NCI-H82 treated with DMSO at 0.1 percent for 48 hours (cell line): ENCODE measurements around the gene MYO3B.
"Not testable (repeated sequence)": the region's sequence is repeated elsewhere in the genome, so short reads cannot be mapped to it uniquely, and the experiment has no call there.

ENCODE experiments used
- DNase-seq: peaks from one replicate; lab custom pipeline; 2025; ENCODE audit not compliant: unreplicated experiment; lab: John Stamatoyannopoulos, UW

Gene MYO3B

DNA sequence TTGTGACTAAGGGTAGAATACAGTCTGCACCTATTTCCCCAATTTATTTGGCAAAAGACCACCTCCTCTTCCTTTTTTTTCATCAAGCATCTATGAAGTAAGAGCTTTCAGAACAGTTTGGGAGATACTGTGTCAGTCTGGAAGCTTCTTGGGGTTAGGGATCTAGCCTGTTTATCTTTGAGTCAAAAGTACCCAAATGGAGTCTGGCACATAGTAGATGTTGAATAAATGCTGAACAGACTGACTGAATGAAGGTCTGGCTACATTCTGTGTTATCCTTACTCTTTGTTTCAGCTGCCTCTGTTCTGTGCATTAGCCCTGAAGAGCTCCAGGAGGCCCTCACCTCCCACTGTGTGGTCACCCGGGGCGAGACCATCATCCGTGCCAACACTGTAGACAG, 223.2 kb downstream of the MYO3B start:
- DNase-seq: no peak

DNA sequence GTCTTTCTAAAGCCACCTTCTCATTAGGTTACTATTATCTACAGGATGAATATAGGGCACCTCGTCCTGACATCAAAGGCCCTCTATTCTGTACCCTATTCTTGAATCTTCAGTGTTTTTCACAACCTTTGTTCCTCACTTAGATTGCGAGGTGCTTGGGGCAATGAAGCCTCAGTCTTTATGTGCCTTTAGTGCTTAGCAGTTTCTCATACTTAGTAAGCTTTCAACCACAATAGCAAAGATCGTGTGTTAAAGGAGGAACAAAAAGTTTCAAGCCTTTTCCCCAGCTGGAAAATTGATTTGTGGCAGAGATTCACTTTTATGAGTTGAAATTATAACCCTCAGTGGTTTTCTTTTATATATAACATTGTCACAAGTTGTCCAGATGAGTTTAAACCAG, 226.9 kb downstream of the MYO3B start:
- no peak for DNase-seq

DNA sequence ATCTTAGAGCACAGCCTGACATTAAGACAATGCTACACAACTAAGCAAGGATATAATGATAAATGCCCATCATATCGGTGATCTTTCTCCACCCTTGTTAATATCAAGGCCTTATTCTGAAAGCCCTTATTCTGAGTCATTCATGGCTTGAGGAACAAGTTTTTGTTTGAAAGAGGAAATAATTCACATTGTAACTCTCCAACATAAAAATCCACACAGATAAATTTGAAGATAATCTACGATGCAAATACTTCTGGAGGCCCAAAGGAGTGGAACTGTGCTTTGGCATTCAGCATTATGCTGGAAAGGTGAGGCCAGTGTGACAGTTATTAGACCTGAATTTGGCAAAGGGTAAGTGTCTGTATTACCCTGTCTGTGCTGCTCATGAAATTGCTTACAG, 227.4 kb downstream of the MYO3B start:
- DNase-seq: no peak

DNA sequence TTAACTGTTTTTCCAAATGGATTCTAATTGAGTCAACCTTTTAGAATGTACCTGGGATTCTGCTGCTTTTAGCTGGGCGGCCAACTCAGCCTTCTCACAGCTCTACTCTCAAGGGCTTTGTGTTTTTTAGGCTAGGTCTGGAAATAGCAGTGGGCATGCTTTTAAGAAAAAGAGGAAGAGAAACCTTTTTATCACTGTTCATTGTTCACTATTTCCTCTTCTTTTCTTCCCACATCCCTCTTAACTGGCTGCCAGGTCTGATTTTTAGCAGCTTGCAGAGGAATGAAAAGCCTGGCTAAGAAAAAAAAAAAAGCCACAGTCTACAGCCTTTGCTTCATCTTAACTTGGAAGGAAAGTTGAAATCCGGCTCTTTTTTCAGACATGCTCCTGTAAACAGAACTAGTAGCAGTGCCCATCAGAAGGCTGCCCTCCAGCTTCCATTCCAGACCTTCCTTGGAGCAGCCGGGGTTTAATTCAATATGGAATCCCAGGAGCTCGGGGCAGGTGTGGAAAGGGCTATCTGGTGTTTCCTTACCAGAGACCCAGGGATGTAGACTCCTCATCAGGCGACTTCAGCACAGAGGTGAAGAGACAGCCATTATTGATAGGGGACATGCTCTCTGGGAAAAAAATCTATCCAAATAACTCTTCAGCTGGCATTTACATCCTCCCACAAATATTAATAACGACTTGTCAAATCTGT, 230.7 kb downstream of the MYO3B start:
- no peak for DNase-seq

DNA sequence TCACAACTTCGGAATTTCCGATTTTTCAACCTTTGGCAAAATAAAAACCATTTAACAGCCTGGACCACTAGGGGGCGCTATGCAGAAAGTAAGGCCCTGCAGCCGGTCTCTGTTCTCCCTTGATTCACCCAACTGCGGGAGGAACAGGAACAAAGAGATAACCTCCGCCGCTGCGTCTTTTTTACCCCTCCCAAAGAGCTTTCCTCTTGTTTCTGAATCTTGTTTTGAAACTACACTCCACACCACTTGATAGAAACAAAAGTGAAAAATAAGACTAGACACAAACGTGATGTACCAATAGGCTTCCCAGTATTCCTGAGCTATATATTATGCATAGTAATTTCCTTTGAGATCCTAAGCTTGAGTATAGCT, 231.2 kb downstream of the MYO3B start:
- DNase-seq: peak; percentile 53

DNA sequence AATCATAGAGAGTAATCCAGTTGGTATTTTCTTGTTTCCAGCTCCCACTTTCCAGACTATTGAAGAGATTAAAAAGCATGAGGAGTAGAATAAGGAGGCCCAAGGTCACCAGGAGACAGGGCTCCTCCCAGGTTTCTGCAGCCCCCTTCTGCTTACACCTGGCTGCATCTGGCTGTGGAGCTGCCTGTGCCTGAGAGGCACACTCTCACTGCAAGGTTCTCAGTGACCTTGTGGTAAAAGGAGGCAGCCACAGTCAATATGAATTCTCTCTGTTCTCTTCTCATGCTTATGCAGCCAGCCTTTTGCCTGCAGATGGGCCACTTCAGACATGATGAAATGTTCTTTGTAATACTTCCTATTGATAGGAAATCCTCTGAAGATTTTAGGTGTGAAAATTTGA, 233.7 kb downstream of the MYO3B start:
- DNase-seq: no peak

DNA sequence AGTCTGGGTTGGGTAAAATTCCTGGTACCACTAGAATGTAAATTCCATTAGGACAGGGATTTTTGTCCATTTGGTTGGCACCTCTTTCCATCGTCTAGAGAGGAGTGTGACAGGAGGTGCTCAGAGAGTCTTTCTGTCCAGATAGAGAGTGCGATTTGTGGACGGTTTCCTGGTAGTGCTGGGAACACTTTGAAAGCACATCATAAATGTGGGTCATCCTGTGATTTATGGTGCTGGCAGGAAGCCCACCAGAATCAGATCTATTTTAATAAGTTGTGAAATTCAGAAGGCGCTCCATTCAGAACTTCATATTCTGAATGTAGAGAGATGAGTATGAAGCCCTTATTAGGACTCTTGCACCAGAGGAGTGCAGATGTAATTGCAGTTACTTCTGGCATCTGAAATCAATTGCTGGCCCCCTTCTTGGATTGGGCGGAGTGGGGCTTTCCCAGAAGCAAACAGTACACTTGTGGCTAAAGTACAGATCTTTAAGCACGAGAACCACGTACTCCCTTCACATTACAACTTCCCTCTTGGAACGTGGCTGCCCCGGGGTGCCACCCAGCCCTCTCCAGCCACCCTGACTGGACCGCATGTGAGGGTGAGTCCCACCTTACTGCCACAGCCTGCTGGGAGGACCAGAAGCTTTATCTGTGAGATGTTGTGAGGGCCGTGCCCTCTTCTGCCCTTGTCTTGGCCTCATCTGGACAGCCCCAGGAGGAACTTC, 243.2 kb downstream of the MYO3B start:
- no peak for DNase-seq

DNA sequence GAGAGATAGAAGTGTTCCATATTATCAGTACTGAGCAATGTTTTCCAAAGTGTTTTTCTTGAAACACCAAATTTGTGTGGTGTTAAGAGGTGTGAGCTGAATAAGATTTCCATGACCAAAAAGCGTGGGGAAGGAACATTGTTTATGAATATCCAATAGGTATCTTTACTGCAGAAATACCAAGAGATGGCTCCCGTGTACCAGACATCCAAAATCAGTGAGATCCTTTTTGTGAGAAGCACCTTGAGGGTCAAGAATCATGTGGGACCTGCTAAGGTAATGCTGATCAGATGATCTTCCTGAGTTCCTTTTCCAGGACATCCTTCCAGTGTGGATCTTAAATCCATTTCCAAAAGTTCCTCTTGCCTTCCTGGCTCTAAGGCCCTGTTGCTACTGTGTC, 246.0 kb downstream of the MYO3B start:
- no peak for DNase-seq

DNA sequence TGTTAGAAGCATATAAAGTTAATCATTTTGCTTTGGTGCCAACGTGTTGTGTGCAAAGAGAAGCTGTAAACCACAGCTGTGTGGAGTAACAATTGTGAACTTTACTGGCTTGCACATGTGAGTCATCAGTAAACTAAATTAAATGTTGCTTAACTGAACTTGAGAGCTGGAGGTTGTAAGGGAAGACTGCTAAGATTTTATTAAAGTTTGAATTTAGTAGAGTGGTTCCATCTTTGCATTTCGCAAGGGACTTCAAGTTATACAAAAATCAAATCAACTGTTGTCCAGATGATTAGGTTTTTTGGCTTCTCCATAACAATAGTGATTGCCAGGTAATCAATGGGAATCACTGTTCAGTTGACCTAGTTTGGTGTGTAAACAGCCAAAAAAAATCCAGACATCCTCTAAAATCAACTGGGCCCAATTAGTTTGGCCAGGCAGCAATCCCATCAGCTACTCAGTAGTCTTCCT, 247.4 kb downstream of the MYO3B start:
- no peak for DNase-seq

DNA sequence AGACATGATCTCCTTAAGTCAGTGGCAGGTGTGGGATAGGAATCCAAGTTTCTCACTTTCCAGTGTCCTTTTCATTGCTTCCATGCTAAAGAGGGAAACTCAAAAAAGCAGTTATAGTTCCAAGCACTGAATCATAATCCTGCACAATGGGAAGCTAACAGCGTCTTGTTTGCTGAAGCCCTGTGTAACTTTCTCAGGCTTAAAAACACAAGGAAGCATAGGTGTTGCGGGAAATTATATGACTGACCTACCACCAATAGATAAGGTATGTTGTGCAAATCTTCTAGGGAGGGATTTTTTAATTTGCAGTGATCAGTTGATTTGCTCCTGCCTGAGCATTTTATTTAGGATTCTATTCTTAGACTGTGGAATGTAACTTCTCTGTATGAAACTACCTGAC, 250.9 kb downstream of the MYO3B start:
- DNase-seq: no peak

DNA sequence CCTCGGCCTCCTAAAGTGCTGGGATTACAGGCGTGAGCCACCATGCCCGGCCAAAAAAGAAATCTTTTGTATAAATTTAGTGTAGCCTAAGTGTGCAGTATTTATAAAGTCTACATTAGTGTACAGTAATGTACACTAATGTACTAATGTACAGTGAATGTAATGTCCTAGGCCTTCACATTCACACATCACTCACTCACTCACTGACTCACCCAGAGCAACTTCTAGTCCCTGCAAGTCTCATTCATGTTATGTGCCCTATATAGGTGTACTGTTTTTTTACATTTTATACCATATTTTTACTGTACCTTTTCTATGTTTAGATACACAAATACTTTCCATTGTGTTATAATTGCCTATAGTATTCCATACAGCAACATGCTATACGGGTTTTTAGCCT, 254.9 kb downstream of the MYO3B start:
- DNase-seq: no peak

DNA sequence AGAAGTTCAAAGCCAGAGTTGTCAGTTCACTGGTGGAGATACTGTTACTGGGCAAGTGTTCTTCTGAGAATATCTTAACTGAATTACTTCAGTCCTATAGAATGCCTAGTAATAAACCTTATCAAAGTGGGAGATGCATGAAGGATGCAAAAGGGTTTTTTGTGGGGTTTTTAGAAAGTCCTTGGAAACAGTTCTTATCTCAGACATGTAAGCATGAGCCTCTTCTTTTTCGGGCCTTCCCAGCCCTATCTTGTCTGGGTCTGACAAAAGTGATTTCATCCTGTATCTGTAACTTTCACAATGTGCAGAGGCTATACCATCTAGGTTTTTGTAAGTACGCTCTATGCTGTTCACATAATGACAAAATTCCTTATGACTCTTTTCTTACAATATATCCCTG, 255.5 kb downstream of the MYO3B start:
- DNase-seq: no peak

DNA sequence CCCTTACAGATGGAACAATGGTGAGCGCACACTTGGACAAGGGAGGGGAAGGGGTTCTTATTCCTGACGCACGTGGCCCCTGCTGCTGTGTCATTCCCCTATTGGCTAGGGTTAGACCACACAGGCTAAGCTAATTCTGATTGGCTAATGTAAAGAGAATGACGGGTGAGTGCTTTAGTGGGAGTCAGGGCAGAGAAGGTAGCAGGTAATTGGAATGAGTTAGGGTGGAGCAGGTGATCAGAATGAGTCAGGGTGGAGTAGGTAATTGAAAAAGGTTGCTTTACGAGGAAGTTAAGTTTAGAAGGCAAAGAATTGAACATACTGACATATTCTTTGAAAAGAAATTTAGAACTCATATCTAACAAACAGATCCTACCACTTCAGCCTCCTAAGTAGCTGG, 256.4 kb downstream of the MYO3B start:
- DNase-seq: not testable (repeated sequence)

DNA sequence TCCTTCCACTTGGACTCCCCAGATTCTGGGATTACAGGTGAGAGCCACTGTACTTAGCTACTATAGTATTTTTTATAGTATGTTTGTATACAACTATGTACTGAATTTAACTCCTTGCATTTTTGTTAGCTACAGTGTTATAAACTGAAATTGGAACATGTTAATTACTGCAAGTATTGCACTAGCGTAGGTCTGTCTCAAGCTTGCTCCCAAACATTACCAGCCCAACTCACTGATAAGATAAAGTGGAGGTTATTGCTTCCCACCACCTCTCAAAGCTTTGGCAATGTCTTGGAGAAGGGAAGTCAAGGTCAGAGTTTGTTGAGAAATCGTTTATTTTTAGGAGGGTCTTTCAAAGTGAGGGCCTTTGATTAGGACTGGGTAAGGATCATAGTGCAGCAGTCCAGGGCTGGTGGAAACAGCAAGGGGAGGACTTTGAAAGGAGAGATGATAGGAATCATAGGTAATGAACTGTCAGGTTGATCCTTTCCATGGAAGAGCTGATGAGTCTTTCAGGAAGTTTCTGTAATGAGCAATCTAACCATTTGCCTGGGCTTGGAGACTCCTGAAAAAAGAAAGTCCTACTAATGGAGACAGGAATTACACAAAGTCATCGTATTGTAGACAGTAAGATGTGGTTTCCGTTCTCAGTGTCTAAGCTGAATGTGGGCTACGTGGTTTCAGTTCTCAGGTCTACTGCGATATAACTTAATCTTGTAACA, 257.1 kb downstream of the MYO3B start:
- no peak for DNase-seq

DNA sequence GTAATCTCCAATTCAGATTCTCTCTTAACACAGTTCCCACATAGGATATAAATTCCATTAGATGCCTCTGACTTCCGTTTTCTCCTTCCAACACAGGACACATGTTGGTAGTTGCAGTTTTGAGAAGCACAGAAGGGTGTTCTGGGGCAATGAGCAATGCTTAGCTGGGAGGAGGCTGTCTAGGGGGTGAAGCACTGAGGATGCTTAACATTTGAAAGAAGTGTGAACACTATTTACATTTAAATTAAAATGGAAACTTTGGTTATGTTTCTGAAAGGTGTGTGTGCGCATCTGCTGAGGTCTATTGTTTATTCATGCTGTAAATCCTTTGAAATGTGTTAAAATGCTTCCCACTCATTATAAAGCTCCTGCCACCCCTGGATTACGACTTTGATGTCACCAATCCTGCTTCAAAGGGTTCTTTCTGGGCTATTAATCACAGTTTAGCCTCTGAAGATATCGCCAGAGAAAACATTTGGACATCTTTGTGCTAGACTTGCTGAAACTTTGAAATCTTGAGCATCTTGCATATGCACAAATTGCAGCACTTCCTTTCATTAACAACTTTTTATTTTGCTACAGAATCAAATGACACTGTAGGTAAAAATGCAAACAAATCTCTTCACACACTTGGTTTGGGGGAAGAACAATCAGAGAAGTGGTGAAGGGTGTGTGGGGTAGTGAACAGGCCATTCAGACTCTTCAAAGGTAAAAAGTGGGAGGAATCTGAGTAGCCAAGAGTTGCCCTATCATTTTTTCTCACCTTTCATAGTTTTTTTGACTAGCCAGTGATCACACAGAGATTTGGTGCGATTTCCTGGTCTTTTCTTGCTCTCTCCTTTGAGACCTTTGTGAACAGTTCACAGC, 258.4 kb downstream of the MYO3B start:
- no peak for DNase-seq

DNA sequence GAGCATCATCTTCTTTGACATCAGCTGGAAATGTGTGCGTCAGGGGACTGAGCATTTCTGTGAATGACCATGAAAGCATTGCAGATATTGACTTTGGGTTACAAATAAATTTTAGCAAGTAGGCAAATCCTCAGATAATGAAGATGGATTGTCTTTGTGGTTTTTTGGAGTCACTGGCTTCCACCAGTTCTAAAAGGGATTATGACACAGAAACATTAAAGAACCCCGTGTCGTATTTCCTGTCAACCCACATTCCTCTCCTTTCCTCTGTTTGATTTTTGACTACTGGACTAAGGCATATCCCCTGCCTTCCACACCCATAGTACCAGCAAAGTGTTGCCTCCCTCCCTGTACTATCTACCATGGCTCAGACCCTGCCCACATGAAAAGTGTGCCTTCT, 268.1 kb downstream of the MYO3B start:
- no peak for DNase-seq

DNA sequence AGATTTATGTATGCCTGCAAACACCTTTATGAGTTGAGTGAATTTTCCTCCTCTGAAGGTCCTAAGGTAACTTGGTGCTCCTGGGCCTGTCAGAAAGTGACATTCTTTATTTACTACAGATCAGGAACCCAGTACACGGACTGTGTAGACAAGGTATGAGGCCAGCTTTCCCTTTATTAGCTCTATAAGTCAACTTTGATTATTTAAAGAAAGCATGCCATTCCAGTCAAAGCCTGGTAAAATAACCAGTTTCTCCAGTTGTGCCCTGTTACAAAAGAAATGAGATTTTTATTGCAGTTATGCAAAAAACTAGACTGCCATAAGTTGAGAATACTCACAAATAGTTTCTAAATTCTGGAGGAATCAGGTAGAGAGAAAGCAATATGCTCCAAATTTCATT, 271.1 kb downstream of the MYO3B start:
- DNase-seq: no peak

DNA sequence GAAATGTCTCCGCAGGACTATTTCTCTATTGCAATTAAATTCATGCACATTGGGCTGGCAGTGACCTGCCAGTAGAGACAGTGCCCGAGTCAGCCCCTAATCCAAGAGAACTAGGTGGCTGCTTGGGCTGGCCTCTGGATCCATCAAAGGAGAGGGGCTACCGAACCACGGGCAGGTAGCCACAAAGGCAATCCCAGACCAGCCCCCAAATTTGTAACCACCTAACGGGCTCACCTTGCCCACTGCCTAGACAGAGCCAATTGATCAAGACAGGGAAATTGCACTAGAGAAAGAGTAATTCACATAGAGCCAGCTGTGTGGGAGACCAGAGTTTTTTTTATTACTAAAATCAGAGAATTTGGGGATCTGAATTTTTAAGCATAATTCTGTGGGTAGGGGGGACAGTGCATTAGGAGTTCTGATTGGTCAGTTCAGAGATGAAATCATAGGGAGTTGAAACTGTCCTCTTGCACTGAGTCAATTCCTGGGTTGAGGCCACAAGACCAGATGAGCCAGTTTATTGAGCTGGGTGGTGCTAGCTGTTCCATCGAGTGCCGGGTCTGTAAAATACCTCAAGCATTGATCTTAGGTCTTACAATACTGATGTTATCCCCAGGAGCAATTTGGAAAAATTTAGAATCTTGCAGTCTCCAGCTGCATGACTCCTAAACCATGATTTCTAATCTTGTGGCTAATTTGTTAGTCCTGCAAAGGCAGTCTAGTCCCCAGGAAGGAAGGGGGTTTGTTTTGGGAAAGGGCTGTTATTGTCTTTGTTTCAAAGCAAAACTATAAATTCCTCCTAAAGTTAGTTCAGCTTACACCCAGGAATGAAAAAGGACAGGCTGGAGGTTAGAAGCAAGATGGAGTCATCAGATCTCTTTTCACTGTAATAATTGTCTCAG, 276.8 kb downstream of the MYO3B start:
- no peak for DNase-seq

DNA sequence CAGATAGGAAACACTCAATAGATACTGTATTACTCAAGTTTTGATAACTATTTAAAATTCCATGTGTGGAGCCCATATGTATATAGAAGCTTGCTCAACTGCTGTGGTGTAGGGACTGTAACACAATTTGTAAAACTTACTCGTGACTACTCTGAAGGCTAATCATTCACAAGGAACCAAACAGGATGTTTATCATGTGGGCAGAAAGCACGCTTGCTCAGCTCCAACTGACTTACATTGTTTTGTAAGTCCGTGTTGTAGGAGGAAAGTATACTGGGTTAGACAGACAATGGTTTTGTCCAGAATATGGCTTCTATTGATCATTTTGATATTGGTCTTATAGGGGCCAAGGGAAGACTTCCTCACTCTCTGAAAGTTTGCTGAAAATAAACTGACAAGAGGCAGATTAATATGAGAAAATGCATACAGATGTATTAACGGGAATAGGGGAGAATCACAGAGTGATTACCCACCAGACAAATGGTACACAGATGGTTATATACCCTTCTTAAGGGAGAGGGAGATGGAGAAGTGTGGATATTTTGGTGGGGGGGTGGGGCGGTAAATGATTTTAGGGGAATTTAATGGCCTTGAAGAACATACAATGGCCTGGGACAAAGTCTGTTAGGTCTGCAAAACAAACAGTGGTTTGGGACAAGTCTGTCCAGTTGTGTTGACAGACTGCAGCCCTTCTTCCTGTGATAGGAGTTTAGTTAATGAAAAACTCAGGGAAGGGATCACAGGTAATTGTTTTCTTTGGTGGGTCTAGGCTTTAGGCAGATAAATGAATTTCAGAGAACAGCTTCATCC, 277.9 kb downstream of the MYO3B start:
- DNase-seq: no peak
